ENCODE results near the gene DOK5. TPM values are rescaled to one million over a fixed set of nuclear protein-coding genes. Genes with fewer than 3 reads are reported as not detected.

DOK5 gene
- total RNA-seq, 4 donors from 2014 or later = 4.7 to 10.9 (median 7.3) TPM

DNA sequence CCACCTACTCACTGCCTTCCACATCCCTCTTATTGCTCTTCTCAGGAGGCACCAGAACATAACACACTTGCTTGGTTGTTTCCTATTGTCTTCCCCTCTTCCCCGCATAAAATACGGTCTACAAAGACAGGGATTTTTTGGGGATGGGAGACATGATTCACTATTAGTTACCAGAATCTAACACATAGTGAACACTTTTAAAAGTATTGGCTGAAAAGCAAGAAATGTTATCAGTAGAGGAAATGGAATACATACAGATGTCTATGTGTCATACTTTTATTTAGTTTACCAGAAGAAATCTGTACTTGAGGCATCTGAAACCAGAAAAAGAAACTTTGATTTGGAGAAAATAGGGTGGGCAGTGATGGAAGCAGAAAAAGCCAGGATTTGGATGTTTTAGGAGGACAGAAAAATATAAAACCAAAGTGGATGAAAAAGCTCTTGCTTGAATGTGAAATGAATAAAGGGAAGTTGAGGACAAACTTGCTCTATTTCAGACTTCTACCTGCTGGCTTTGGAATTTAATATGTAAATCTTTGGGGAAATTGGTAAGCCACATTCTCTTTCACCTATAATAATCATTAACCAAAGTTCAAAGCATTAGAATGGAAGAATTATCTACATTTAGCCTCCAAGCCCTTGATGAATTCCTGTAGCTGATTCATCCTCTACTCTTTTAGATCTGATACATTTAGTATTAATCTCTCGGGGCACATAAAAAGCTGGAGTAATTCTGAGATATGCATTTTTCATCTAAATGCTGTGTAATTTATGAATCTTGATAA lies 82.6 kb downstream of the DOK5 start:
- WGBS, 2 donors = 90 to 91% methylated on average over 3 of the region's 3 CpGs
- Histone ChIP-seq H3K4me1 (no peaks in the 10 kb centered on the region), H3K27me3 (no peaks in the 10 kb centered on the region), H3K4me3 (replicated peaks in 1 of 3) (no peak overlapping the region), H3K9me3 (no peaks in the 10 kb centered on the region), H3K36me3 (no peaks in the 10 kb centered on the region), H3K27ac (no peak overlapping the region)
- TF ChIP-seq, protein P1, sequence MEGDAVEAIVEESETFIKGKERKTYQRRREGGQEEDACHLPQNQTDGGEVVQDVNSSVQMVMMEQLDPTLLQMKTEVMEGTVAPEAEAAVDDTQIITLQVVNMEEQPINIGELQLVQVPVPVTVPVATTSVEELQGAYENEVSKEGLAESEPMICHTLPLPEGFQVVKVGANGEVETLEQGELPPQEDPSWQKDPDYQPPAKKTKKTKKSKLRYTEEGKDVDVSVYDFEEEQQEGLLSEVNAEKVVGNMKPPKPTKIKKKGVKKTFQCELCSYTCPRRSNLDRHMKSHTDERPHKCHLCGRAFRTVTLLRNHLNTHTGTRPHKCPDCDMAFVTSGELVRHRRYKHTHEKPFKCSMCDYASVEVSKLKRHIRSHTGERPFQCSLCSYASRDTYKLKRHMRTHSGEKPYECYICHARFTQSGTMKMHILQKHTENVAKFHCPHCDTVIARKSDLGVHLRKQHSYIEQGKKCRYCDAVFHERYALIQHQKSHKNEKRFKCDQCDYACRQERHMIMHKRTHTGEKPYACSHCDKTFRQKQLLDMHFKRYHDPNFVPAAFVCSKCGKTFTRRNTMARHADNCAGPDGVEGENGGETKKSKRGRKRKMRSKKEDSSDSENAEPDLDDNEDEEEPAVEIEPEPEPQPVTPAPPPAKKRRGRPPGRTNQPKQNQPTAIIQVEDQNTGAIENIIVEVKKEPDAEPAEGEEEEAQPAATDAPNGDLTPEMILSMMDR (IDR thresholded peaks at IDR 0.05) = no peak
- TF ChIP-seq POLR2A (IDR thresholded peaks at IDR 0.05) = no peak
- no peak for DNase-seq
- intact Hi-C loops (cut with DNase I) = no loop called here

DNA sequence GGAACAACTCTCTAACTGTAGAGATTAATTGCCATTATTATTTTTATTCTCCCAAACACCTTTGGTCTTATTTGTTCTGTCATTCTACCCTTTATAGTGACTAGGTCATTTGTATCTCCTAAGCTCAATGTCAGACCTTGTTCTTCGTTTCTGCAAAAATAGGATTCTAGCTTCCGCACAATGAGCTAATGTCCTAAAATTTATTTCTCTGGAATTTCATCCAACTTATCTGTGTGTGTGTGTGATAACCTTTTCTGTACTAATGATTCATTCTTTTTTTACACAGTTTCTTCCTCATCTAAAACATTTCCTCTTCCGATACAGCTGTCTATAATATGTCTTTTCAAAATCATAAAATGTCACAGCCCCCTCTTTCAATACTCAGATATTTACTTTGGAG lies 84.5 kb downstream of the DOK5 start:
- H3K27ac ChIP-seq = no peak overlapping the region
- no peaks in the 10 kb centered on the region for H3K27me3 ChIP-seq
- H3K9me3 ChIP-seq = no peaks in the 10 kb centered on the region
- WGBS, 2 donors = 87 to 94% methylated on average over 3 of the region's 3 CpGs
- intact Hi-C loops (cut with DNase I) = no loop called here
- no peak overlapping the region for H3K4me3 ChIP-seq (replicated peaks in 1 of 3)
- H3K4me1 ChIP-seq = no peaks in the 10 kb centered on the region
- TF ChIP-seq, protein P1 (IDR thresholded peaks at IDR 0.05) = no peak
- no peak for TF ChIP-seq POLR2A (IDR thresholded peaks at IDR 0.05)
- DNase-seq = no peak
- no peaks in the 10 kb centered on the region for H3K36me3 ChIP-seq

DNA sequence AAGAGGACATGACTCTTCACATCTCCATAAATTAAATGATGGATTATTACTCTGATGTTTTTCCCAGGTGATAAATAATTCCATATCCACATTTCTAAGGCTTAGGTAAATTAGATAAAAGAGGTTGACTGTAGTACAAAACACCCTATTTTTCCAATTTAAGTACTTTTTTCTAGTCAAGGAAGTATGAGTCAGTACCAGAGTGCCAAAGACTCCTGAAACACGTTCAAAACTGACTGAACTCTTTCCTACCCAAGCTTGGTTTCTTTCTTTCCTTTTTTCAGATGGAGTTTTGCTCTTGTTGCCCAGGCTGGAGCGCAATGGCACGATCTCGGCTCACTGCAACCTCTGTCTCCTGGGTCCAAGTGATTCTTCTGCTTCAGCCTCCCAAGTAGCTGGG lies 85.0 kb downstream of the DOK5 start:
- H3K27me3 ChIP-seq = no peaks in the 10 kb centered on the region
- no peaks in the 10 kb centered on the region for H3K4me1 ChIP-seq
- H3K27ac ChIP-seq = no peak overlapping the region
- H3K9me3 ChIP-seq = no peaks in the 10 kb centered on the region
- H3K36me3 ChIP-seq = no peaks in the 10 kb centered on the region
- intact Hi-C loops (cut with DNase I) = no loop called here
- no peak for DNase-seq
- H3K4me3 ChIP-seq (replicated peaks in 1 of 3) = no peak overlapping the region
- no peak for TF ChIP-seq POLR2A (IDR thresholded peaks at IDR 0.05)
- TF ChIP-seq, protein P1 (IDR thresholded peaks at IDR 0.05) = no peak
- whole genome bisulfite sequencing, 2 donors = 85 to 86% methylated on average over 4 of the region's 4 CpGs

DNA sequence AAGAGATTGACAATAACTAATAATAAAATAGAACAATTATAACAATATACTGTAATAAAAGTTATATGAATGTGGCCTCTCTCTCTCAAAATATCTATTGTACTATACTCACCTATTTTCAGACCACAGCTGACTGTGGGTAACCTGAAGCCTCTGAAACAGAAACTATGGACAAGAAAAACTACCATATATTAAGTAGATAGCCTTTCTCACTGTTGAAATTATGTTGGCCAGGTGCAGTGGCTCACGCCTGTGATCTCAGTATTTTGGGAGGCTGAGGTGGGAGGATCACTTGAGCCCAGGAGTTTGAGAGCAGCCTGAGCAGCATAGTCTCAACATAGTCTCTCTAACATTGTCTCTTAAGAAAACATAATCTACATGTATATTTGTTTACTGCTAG lies 89.9 kb downstream of the DOK5 start:
- H3K27ac ChIP-seq = no peak overlapping the region
- 85 to 100% methylated on average over 1 of the region's 1 CpG for WGBS, 2 donors
- H3K4me3 ChIP-seq (replicated peaks in 1 of 3) = no peak overlapping the region
- intact Hi-C loops (cut with DNase I) = no loop called here
- DNase-seq = no peak
- H3K9me3 ChIP-seq = no peaks in the 10 kb centered on the region
- H3K36me3 ChIP-seq = no peaks in the 10 kb centered on the region
- H3K27me3 ChIP-seq = no peaks in the 10 kb centered on the region
- TF ChIP-seq, protein P1 (IDR thresholded peaks at IDR 0.05) = no peak
- no peak for TF ChIP-seq POLR2A (IDR thresholded peaks at IDR 0.05)
- H3K4me1 ChIP-seq = no peaks in the 10 kb centered on the region

DNA sequence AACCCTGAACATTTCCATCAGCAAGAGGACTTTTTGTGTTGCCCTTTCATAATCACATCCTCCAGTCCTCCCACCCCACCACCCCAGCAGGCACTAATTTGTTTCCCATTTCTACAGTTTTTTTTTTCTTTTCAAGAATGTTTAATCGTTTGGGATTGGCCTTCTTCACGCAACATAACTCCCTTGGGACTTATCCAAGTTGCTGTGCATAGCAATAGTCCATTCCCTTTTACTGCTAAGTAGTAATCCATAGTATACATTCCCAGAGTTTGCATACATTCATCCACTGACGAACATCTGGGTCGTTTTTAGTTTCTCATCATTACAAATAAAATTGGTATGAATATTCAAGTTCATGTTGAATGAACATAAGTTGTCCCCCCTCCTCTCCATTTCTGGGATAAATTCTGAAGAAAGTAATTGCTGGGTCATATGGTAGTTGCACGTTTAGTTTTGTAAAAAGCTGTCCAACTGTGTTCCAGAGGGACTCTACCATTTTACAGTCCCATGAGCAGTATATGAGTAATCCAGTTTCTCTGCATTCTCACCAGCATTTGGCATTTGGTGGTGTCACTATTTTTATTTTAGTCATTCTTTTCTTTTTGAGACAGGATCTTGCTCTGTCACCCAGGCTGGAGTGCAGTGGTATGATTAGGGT lies 90.8 kb downstream of the DOK5 start:
- intact Hi-C loops (cut with DNase I) = no loop called here
- H3K9me3 ChIP-seq = no peaks in the 10 kb centered on the region
- H3K36me3 ChIP-seq = no peaks in the 10 kb centered on the region
- H3K4me1 ChIP-seq = no peaks in the 10 kb centered on the region
- no peak overlapping the region for H3K4me3 ChIP-seq (replicated peaks in 1 of 3)
- H3K27me3 ChIP-seq = no peaks in the 10 kb centered on the region
- TF ChIP-seq POLR2A (IDR thresholded peaks at IDR 0.05) = no peak
- TF ChIP-seq, protein P1 (IDR thresholded peaks at IDR 0.05) = no peak
- WGBS, 2 donors = 82 to 85% methylated on average over 5 of the region's 5 CpGs
- no peak overlapping the region for H3K27ac ChIP-seq
- DNase-seq = no peak
